Stomach (tissue), 4 donors: ENCODE data around the gene CPED1.
"Not testable (repeated sequence)": the region's sequence is repeated elsewhere in the genome, so short reads cannot be mapped to it uniquely, and the experiment has no call there.

Experiments used
- EP300 ChIP-seq: sonication (generic); formaldehyde crosslinking; IDR thresholded peaks from one replicate; pipeline ENCODE4 v1.6.1; 2017; ENCODE audit warnings: antibody characterized with exemption
- POLR2A ChIP-seq, 4 donors: fragments of 450-650 bp; IDR thresholded peaks; one replicate each; pipeline ENCODE4 v1.6.1; 2016; ENCODE audit warnings: antibody characterized with exemption in 4 of 4, control low read depth in 2 of 4, mild to moderate bottlenecking in 1 of 4, moderate library complexity in 1 of 4
- TF ChIP-seq, protein P1 (sequence below), 7 experiments: fragments of 450-650 bp in 4 of 7; fragments of 200-600 bp in 3 of 7; sonication (generic) in 3 of 7; IDR thresholded peaks; one replicate each; pipeline ENCODE4 v1.5.1; 2016 to 2019; ENCODE audit warnings: antibody characterized with exemption in 7 of 7, control low read depth in 2 of 7, mild to moderate bottlenecking in 1 of 7

DNA sequence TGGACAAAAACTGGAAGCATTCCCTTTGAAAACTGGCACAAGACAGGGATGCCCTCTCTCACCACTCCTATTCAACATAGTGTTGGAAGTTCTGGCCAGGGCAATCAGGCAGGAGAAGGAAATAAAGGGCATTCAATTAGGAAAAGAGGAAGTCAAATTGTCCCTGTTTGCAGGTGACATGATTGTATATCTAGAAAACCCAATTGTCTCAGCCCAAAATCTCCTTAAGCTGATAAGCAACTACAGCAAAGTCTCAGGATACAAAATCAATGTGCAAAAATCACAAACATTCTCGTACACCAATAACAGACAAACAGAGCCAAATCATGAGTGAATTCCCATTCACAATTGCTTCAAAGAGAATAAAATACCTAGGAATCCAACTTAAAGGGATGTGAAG, 262.9 kb downstream of the CPED1 start:
- TF ChIP-seq, protein P1, sequence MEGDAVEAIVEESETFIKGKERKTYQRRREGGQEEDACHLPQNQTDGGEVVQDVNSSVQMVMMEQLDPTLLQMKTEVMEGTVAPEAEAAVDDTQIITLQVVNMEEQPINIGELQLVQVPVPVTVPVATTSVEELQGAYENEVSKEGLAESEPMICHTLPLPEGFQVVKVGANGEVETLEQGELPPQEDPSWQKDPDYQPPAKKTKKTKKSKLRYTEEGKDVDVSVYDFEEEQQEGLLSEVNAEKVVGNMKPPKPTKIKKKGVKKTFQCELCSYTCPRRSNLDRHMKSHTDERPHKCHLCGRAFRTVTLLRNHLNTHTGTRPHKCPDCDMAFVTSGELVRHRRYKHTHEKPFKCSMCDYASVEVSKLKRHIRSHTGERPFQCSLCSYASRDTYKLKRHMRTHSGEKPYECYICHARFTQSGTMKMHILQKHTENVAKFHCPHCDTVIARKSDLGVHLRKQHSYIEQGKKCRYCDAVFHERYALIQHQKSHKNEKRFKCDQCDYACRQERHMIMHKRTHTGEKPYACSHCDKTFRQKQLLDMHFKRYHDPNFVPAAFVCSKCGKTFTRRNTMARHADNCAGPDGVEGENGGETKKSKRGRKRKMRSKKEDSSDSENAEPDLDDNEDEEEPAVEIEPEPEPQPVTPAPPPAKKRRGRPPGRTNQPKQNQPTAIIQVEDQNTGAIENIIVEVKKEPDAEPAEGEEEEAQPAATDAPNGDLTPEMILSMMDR (IDR thresholded peaks at IDR 0.05), result not testable (repeated sequence)
- not testable (repeated sequence) for TF ChIP-seq EP300; POLR2A (IDR thresholded peaks at IDR 0.05)
